Fibroblast of lung (primary cell): ENCODE measurements around the gene CEACAM8.

ENCODE experiments used
- CTCF ChIP-seq, 2 donors: IDR thresholded peaks in 1 of 2; conservative IDR thresholded peaks in 1 of 2; 1 replicate in 1 of 2; 2 replicates in 1 of 2; pipeline ENCODE4 v1.5.1; 2011 to 2012; ENCODE audit warnings: low read length in 2 of 2, control low read depth in 1 of 2, inconsistent platforms in 1 of 2, low read depth in 1 of 2, mild to moderate bottlenecking in 1 of 2
- EZH2 ChIP-seq: IDR thresholded peaks from 2 replicates; pipeline ENCODE4 v1.5.1; 2012; ENCODE audit warnings: low read length, control low read depth, mild to moderate bottlenecking; ENCODE audit errors: missing control alignments

- TF ChIP-seq CTCF (conservative IDR thresholded peaks at IDR 0.05 in 1 of 2, IDR thresholded peaks at IDR 0.05 in 1 of 2; ENCODE audit: low read depth in 1 of 2, low read length in 2 of 2) (no peak), EZH2 (no peak)
Measured at GRCh38 chr19:42568006-42568405, 26.7 kb downstream of the CEACAM8 start.
